Mesenchymal stem cell (in vitro differentiated cells and primary cell): Measurements from ENCODE around the gene LGR6.

Experiments used
- DNase-seq: peaks from one replicate; pipeline ENCODE4 v3.0.0-alpha.2; 2013
- H2AFZ ChIP-seq: one replicate; pipeline ENCODE4 v1.6.1; 2013; ENCODE audit warnings: low read depth, mild to moderate bottlenecking, control low read depth, inconsistent platforms, low read length, moderate library complexity
- H2AK5ac ChIP-seq: 2 replicates; pipeline ENCODE4 v1.6.1; 2013; ENCODE audit warnings: low read length, moderate library complexity, mild to moderate bottlenecking, inconsistent platforms; ENCODE audit not compliant: severe bottlenecking
- H2BK120ac ChIP-seq: one replicate; pipeline ENCODE4 v1.6.1; 2013; ENCODE audit warnings: low read depth, mild to moderate bottlenecking, inconsistent platforms, low read length, moderate library complexity
- H2BK12ac ChIP-seq, 2 experiments: one replicate each; pipeline ENCODE4 v1.6.1; 2013; ENCODE audit warnings: inconsistent platforms in 2 of 2, low read length in 2 of 2, mild to moderate bottlenecking in 2 of 2, moderate library complexity in 2 of 2, control low read depth in 1 of 2
- H2BK15ac ChIP-seq: one replicate; pipeline ENCODE4 v1.6.1; 2013; ENCODE audit warnings: mild to moderate bottlenecking, low read depth, inconsistent platforms; ENCODE audit not compliant: poor library complexity, severe bottlenecking
- H2BK5ac ChIP-seq: 2 replicates; pipeline ENCODE4 v1.6.1; 2013; ENCODE audit warnings: low read depth, mild to moderate bottlenecking, low read length, control low read depth, inconsistent platforms; ENCODE audit not compliant: poor library complexity, severe bottlenecking
- H3K14ac ChIP-seq, 2 experiments: one replicate each; pipeline ENCODE4 v1.6.1; 2013; ENCODE audit warnings: inconsistent platforms in 2 of 2, low read length in 2 of 2, control low read depth in 1 of 2, mild to moderate bottlenecking in 1 of 2, moderate library complexity in 1 of 2
- H3K18ac ChIP-seq, 2 experiments: one replicate each; pipeline ENCODE4 v1.6.1; 2013; ENCODE audit warnings: inconsistent platforms in 2 of 2, low read length in 2 of 2, control low read depth in 1 of 2, low read depth in 1 of 2, mild to moderate bottlenecking in 1 of 2
- H3K23ac ChIP-seq, 2 experiments: one replicate each; pipeline ENCODE4 v1.6.1; 2013; ENCODE audit warnings: inconsistent platforms in 2 of 2, low read length in 2 of 2, mild to moderate bottlenecking in 2 of 2, moderate library complexity in 2 of 2, control low read depth in 1 of 2
- H3K27ac ChIP-seq: 2 replicates; pipeline ENCODE4 v1.5.1; 2013; ENCODE audit warnings: mild to moderate bottlenecking, moderate library complexity, low read length, control low read depth, inconsistent platforms; ENCODE audit not compliant: poor library complexity, severe bottlenecking
- H3K27me3 ChIP-seq, 2 experiments: 2 replicates each; pipeline versions ENCODE4 v1.6.1 to v1.7.0; 2013; ENCODE audit warnings: low read length in 2 of 2, mild to moderate bottlenecking in 2 of 2, moderate library complexity in 2 of 2, control low read depth in 1 of 2, inconsistent platforms in 1 of 2; ENCODE audit not compliant: control insufficient read depth in 1 of 2, insufficient read depth in 1 of 2
- H3K36me3 ChIP-seq, 2 experiments: 2 replicates each; pipeline versions ENCODE4 v1.6.1 to v1.7.0; 2013; ENCODE audit warnings: low read length in 2 of 2, control low read depth in 1 of 2, inconsistent platforms in 1 of 2, low read depth in 1 of 2, mild to moderate bottlenecking in 1 of 2; ENCODE audit not compliant: insufficient read depth in 2 of 2, control insufficient read depth in 1 of 2
- H3K4ac ChIP-seq, 2 experiments: one replicate each; pipeline ENCODE4 v1.6.1; 2013; ENCODE audit warnings: inconsistent platforms in 2 of 2, low read length in 2 of 2, mild to moderate bottlenecking in 2 of 2, moderate library complexity in 2 of 2, control low read depth in 1 of 2, low read depth in 1 of 2
- H3K4me1 ChIP-seq: 2 replicates; pipeline ENCODE4 v1.6.1; 2013; ENCODE audit warnings: low read depth, low read length, control low read depth; ENCODE audit not compliant: control insufficient read depth, insufficient read depth
- H3K4me2 ChIP-seq: 2 replicates; pipeline ENCODE4 v1.6.1; 2013; ENCODE audit warnings: low read length, mild to moderate bottlenecking, inconsistent platforms; ENCODE audit not compliant: poor library complexity, severe bottlenecking
- H3K4me3 ChIP-seq, 2 experiments: 2 replicates each; pipeline versions ENCODE4 v1.5.1 to v1.7.0; 2013; ENCODE audit warnings: low read length in 2 of 2, mild to moderate bottlenecking in 2 of 2, control low read depth in 1 of 2, low read depth in 1 of 2; ENCODE audit not compliant: insufficient read depth in 1 of 2
- H3K79me1 ChIP-seq: replicated peaks from 2 replicates; pipeline ENCODE4 v1.6.1; 2013; ENCODE audit warnings: mild to moderate bottlenecking, control low read depth, low read length, inconsistent platforms; ENCODE audit not compliant: poor library complexity, severe bottlenecking
- H3K9ac ChIP-seq: 2 replicates; pipeline ENCODE4 v1.7.0; 2013; ENCODE audit warnings: mild to moderate bottlenecking, low read length, moderate library complexity
- H3K9me3 ChIP-seq: 2 replicates; pipeline ENCODE4 v1.7.0; 2013; ENCODE audit warnings: mild to moderate bottlenecking, low read length; ENCODE audit not compliant: control insufficient read depth
- H4K8ac ChIP-seq: one replicate; pipeline ENCODE4 v1.6.1; 2013; ENCODE audit warnings: inconsistent platforms, mild to moderate bottlenecking, low read length, moderate library complexity
- H4K91ac ChIP-seq: one replicate; pipeline ENCODE4 v1.6.1; 2013; ENCODE audit warnings: mild to moderate bottlenecking, low read length, inconsistent platforms
- WGBS: methylation state at CpG from one replicate; pipeline ENCODE4 v1.1.7; 2013; ENCODE audit warnings: mixed read lengths; 5-methylcytosine and 5-hydroxymethylcytosine counted together

The LGR6 gene

GRCh38 chr1:202200669-202201068 is 7.1 kb downstream of the LGR6 start:
- no peak overlapping the region for H3K18ac ChIP-seq
- no peaks in the 10 kb centered on the region for H3K79me1 ChIP-seq
- H3K4me2 ChIP-seq = no peak overlapping the region
- no peak overlapping the region for H2BK12ac ChIP-seq
- H4K8ac ChIP-seq = no peak overlapping the region
- H3K4me1 ChIP-seq = peaks cover 9% of the 10 kb centered on the region
- H2BK15ac ChIP-seq = no peak overlapping the region
- no peak overlapping the region for H2AFZ ChIP-seq
- WGBS = 100% methylated on average over 7 of the region's 8 CpGs
- H3K4me3 ChIP-seq = no peak overlapping the region
- no peaks in the 10 kb centered on the region for H3K36me3 ChIP-seq
- H2AK5ac ChIP-seq = no peak overlapping the region
- no peak overlapping the region for H3K14ac ChIP-seq
- no peak overlapping the region for H3K23ac ChIP-seq
- H3K9ac ChIP-seq = no peak overlapping the region
- no peak overlapping the region for H4K91ac ChIP-seq
- H2BK5ac ChIP-seq = no peak overlapping the region
- no peak for DNase-seq
- H2BK120ac ChIP-seq = no peak overlapping the region
- H3K27ac ChIP-seq = no peak overlapping the region
- H3K4ac ChIP-seq = no peak overlapping the region
- H3K9me3 ChIP-seq = no peaks in the 10 kb centered on the region
- H3K27me3 ChIP-seq = peaks cover 17 to 84% of the 10 kb centered on the region in 2 experiments

- Histone ChIP-seq H2AFZ (no peak overlapping the region), H3K4ac (no peak overlapping the region), H3K79me1 (no peaks in the 10 kb centered on the region), H3K27ac (no peak overlapping the region), H3K4me3 (no peak overlapping the region), H3K23ac (no peak overlapping the region), H2BK15ac (no peak overlapping the region), H3K14ac (no peak overlapping the region), H2AK5ac (no peak overlapping the region), H2BK12ac (no peak overlapping the region), H3K4me2 (no peak overlapping the region), H3K9me3 (no peaks in the 10 kb centered on the region), H3K9ac (no peak overlapping the region), H2BK5ac (no peak overlapping the region), H3K18ac (no peak overlapping the region), H2BK120ac (no peak overlapping the region), H4K91ac (no peak overlapping the region), H3K27me3 (peaks cover 11 to 84% of the 10 kb centered on the region in 2 experiments), H3K4me1 (peaks cover 9% of the 10 kb centered on the region), H4K8ac (no peak overlapping the region), H3K36me3 (no peaks in the 10 kb centered on the region)
- 93% methylated on average over 3 of the region's 3 CpGs for WGBS
- no peak for DNase-seq
These were observed 7.7 kb downstream of the LGR6 start for GRCh38 chr1:202201266-202201665.

- Histone ChIP-seq H3K36me3 (no peaks in the 10 kb centered on the region), H2BK120ac (no peak overlapping the region), H3K27ac (no peak overlapping the region), H2AFZ (no peak overlapping the region), H2BK5ac (no peak overlapping the region), H3K79me1 (no peaks in the 10 kb centered on the region), H3K4me2 (no peak overlapping the region), H4K91ac (no peak overlapping the region), H3K23ac (no peak overlapping the region), H3K14ac (no peak overlapping the region), H2BK15ac (no peak overlapping the region), H2BK12ac (no peak overlapping the region), H3K18ac (no peak overlapping the region), H3K4me3 (no peak overlapping the region), H3K9ac (no peak overlapping the region), H2AK5ac (no peak overlapping the region), H3K27me3 (peaks cover 6 to 78% of the 10 kb centered on the region in 2 experiments), H4K8ac (no peak overlapping the region), H3K9me3 (no peaks in the 10 kb centered on the region), H3K4me1 (peaks cover 9% of the 10 kb centered on the region), H3K4ac (no peak overlapping the region)
- DNase-seq = no peak
- 60% methylated on average over 4 of the region's 4 CpGs for WGBS
These were observed 8.4 kb downstream of the LGR6 start for GRCh38 chr1:202201971-202202370.

GRCh38 chr1:202202500-202203168 is 9.0 kb downstream of the LGR6 start:
- 81% methylated on average over 4 of the region's 7 CpGs for WGBS

More at GRCh38 chr1:202202500-202203168, 9.0 kb downstream of the LGR6 start:
- Histone ChIP-seq H3K9me3 (no peaks in the 10 kb centered on the region), H3K4me1 (peaks cover 11% of the 10 kb centered on the region), H3K4me3 (no peak overlapping the region), H2BK5ac (no peak overlapping the region), H3K27me3 (peaks cover 5 to 79% of the 10 kb centered on the region in 2 experiments), H2BK15ac (no peak overlapping the region), H3K36me3 (no peaks in the 10 kb centered on the region), H3K4me2 (no peak overlapping the region), H3K4ac (no peak overlapping the region), H3K79me1 (no peaks in the 10 kb centered on the region), H2AK5ac (no peak overlapping the region), H3K14ac (no peak overlapping the region), H3K18ac (no peak overlapping the region), H4K8ac (no peak overlapping the region), H4K91ac (no peak overlapping the region), H3K27ac (no peak overlapping the region), H2BK12ac (no peak overlapping the region), H3K9ac (no peak overlapping the region), H2AFZ (no peak overlapping the region), H2BK120ac (no peak overlapping the region), H3K23ac (no peak overlapping the region)
- DNase-seq = no peak
